ENCODE data around the gene THBS2.
"Not testable (repeated sequence)": the region's sequence is repeated elsewhere in the genome, so short reads cannot be mapped to it uniquely, and the experiment has no call there.

The THBS2 gene

GRCh38 chr6:169266746-169267591 lies 13.3 kb upstream of the THBS2 start:
- no peak for FAIRE-seq
- TF ChIP-seq CTCF (IDR thresholded peaks at IDR 0.05; ENCODE audit: insufficient read depth, missing control alignments): no peak
- no peak for DNase-seq (ENCODE audit: insufficient read length, low spot score)

GRCh38 chr6:169266261-169266660 lies 12.6 kb upstream of the THBS2 start:
- DNase-seq (ENCODE audit: insufficient read length, low spot score) (no peak), FAIRE-seq (no peak)
- no peak for TF ChIP-seq CTCF (IDR thresholded peaks at IDR 0.05; ENCODE audit: insufficient read depth, missing control alignments)

GRCh38 chr6:169265486-169266131 lies 12.0 kb upstream of the THBS2 start:
- FAIRE-seq: no peak
- TF ChIP-seq CTCF (IDR thresholded peaks at IDR 0.05; ENCODE audit: insufficient read depth, missing control alignments): no peak
- DNase-seq (ENCODE audit: insufficient read length, low spot score): no peak

GRCh38 chr6:169263836-169264608 lies 10.4 kb upstream of the THBS2 start:
- DNase-seq (ENCODE audit: insufficient read length, low spot score) (no peak), FAIRE-seq (no peak)
- TF ChIP-seq CTCF (IDR thresholded peaks at IDR 0.05; ENCODE audit: insufficient read depth, missing control alignments): no peak

GRCh38 chr6:169263374-169263773 lies 9.7 kb upstream of the THBS2 start:
- FAIRE-seq (no peak), DNase-seq (ENCODE audit: insufficient read length, low spot score) (no peak)
- no peak for TF ChIP-seq CTCF (IDR thresholded peaks at IDR 0.05; ENCODE audit: insufficient read depth, missing control alignments)

GRCh38 chr6:169262602-169263001 lies 9.0 kb upstream of the THBS2 start:
- not testable (repeated sequence) for FAIRE-seq; DNase-seq (ENCODE audit: insufficient read length, low spot score)

- TF ChIP-seq CTCF (IDR thresholded peaks at IDR 0.05; ENCODE audit: insufficient read depth, missing control alignments): no peak
- no peak for DNase-seq (ENCODE audit: insufficient read length, low spot score)
- FAIRE-seq: no peak
Measured at GRCh38 chr6:169256518-169256917, 2.9 kb upstream of the THBS2 start.

Measured in D721Med (cell line).